Kidney epithelial cell (primary cell): ENCODE measurements around the gene MICAL3. TPM values are rescaled to one million over a fixed set of nuclear protein-coding genes. Genes with fewer than 3 reads are reported as not detected.

Experiments
- DNase-seq: peaks from one replicate; pipeline ENCODE4 v3.0.0-alpha.2; 2010; ENCODE audit warnings: low read depth
- H3K27me3 ChIP-seq: 2 replicates; pipeline ENCODE4 v1.6.0; 2011; ENCODE audit warnings: low read length; ENCODE audit not compliant: control insufficient read depth, insufficient read depth
- H3K36me3 ChIP-seq: 2 replicates; pipeline ENCODE4 v1.5.1; 2011; ENCODE audit warnings: low read length; ENCODE audit not compliant: control insufficient read depth, insufficient read depth
- H3K4me3 ChIP-seq: 2 replicates; pipeline ENCODE4 v1.5.1; 2011; ENCODE audit warnings: low read depth, mild to moderate bottlenecking, control low read depth, low read length
- total RNA-seq: library from RNA; depleted of rRNA; stranded (reverse); fragments of >200 nt; gene quantifications from 2 replicates; pipeline ENCODE4 v1.2.3, GENCODE V29; 2015
- TF ChIP-seq, protein P1 (sequence below): IDR thresholded peaks from 2 replicates; pipeline ENCODE4 v1.5.1; 2011; ENCODE audit warnings: mild to moderate bottlenecking, moderate library complexity, low read length, control low read depth, inconsistent platforms; ENCODE audit not compliant: insufficient read depth, poor library complexity, severe bottlenecking

Gene MICAL3
- total RNA-seq, 1 donor from 2014 or later = 38.9 TPM

DNA sequence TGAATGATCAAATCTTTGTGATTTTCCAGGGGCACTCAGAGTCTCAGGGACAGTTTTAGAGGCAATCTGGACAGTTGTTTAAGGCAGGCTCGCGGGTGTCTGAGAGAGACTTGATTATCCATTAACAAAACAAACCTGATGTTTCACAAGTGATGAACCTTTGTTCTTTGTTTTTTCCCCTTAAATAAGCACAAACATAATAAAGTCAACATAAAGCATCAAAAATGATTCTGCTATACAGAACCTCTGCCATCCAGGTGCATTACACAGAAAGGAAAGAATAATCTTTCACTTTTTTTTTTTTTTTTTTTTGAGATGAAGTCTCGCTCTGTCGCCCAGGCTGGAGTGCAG lies 263.2 kb downstream of the MICAL3 start:
- TF ChIP-seq, protein P1, sequence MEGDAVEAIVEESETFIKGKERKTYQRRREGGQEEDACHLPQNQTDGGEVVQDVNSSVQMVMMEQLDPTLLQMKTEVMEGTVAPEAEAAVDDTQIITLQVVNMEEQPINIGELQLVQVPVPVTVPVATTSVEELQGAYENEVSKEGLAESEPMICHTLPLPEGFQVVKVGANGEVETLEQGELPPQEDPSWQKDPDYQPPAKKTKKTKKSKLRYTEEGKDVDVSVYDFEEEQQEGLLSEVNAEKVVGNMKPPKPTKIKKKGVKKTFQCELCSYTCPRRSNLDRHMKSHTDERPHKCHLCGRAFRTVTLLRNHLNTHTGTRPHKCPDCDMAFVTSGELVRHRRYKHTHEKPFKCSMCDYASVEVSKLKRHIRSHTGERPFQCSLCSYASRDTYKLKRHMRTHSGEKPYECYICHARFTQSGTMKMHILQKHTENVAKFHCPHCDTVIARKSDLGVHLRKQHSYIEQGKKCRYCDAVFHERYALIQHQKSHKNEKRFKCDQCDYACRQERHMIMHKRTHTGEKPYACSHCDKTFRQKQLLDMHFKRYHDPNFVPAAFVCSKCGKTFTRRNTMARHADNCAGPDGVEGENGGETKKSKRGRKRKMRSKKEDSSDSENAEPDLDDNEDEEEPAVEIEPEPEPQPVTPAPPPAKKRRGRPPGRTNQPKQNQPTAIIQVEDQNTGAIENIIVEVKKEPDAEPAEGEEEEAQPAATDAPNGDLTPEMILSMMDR = no peak
- no peaks in the 10 kb centered on the region for H3K27me3 ChIP-seq
- H3K36me3 ChIP-seq = no peaks in the 10 kb centered on the region
- DNase-seq = no peak
- H3K4me3 ChIP-seq = no peak overlapping the region

DNA sequence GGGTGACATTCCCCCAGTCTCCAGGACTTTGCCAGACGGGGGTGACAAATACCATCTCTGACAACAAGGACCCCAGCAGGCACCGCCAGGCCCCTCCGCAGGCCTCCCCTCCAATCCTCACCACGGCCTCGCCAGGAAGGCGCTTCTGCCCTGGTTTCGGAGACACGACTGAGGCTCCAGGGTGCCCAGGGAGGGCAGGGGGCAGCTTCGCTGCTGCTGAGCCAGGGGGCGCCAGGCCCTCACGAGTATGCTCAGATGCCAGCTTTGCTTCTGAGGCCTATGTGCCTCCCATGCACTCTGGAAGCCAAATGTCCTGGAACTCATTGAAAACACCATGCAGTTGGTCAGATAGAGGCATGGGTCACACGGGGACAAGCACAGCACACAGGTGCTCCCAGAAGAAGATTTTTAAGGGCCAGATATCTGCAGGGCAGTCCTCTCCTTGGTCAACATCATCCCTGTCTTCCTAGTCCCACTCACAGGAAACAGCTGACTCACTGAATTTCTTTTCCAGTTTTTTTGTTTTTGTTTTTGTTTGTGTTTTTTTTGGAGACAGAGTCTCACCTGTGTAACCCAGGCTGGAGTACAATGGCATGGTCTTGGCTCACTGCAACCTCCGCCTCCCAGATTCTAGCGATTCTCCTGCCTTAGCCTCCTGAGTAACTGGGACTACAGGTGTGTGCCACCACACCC lies 270.0 kb downstream of the MICAL3 start:
- TF ChIP-seq, protein P1 = peak; percentile 41
- no peaks in the 10 kb centered on the region for H3K27me3 ChIP-seq
- H3K4me3 ChIP-seq = no peak overlapping the region
- no peaks in the 10 kb centered on the region for H3K36me3 ChIP-seq
- DNase-seq = no peak

DNA sequence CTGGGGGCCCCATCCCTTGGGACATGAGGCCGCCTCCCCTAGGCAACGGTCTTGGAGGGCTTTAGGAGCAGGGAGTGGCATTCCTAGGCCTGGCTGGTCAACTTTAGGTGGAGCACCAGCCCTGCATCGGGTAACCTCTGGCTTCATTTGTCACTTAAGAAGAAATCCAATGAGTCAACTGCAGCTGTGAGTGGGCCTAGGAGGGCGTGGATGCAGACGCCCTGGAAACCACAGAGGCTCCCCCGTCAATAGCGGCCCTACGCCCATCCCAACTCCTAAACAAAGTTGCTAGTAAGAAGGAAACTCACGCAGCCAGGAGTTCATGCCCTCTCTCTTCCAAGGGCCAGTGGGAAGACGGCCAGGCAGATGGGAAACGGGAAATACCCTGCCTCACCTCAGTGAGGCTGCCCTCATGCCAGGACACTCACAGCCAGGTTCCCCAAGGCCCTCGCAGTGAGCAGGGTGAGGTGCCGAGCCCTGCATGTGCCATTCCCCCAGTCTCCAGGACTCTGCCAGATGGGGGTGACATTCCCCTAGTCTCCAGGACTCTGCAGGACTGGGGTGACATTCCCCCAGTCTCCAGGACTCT lies 270.9 kb downstream of the MICAL3 start:
- Histone ChIP-seq H3K27me3 (no peaks in the 10 kb centered on the region), H3K36me3 (no peaks in the 10 kb centered on the region), H3K4me3 (no peak overlapping the region)
- TF ChIP-seq, protein P1 = no peak
- DNase-seq = no peak

DNA sequence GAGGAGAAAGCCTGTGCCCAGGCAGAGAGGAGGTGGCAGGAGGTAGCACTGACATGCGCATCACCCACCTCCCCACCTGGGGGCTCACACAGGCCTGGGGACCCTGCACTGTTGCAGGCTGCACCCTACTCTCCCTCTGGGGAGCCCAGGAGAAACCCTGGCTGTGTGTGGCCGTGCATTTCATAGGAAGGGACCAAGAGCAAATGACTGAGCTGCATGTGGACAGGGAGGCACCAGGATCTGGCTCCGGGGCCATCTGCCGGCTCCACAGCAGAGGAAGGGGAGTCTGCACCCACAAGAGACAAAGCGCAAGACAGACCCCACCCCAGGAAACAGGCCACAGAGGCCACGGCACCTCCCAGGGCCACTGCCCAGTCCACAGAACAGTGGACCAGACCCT lies 272.8 kb downstream of the MICAL3 start:
- Histone ChIP-seq H3K4me3 (no peak overlapping the region), H3K36me3 (no peaks in the 10 kb centered on the region), H3K27me3 (no peaks in the 10 kb centered on the region)
- TF ChIP-seq, protein P1 = no peak
- no peak for DNase-seq

DNA sequence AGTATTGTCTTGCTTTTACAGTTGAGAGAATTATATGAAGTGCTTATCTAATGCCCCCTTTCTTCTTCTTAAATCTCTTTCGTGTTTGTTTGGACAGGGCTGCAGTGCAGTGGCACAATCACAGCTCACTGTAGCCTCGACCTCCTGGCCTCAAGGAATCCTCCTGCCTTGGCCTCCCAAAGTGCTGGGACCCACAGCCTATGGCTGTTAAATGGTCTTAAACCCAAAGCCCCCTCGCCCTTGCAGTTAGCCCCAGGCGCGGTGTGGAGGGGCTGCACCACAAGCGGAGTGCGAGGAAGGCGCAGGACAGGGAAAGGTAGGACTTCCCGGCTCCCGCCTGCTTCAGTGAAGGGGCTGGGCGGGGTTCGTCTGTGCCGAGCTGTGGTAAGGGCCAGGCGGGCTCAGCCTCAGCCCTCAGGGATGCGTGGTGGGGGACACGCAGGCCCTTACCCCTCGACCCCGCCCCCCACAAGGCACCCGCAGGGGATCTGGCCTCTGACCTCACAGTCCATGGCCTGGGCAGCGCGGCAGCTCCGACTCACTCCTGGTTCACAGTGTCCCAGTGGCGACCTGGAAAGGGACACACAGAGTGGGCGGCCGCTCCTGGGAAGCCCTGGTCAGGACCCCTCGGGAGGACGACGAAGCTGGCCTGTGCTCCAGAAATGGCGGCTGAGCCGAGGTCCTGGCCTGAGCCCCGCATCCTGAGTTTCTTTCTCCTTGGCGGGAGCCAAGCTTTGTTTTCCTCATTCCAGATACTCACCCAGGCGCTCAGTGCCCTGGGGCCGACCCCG lies 274.6 kb downstream of the MICAL3 start:
- Histone ChIP-seq H3K4me3 (no peak overlapping the region), H3K27me3 (no peaks in the 10 kb centered on the region), H3K36me3 (no peaks in the 10 kb centered on the region)
- TF ChIP-seq, protein P1 = no peak
- DNase-seq = no peak
